ENCODE data around the gene PPP2R2B. TPM values are rescaled to one million over a fixed set of nuclear protein-coding genes. Genes with fewer than 3 reads are reported as not detected.

The PPP2R2B gene
- total and polyA plus RNA-seq, 2 of the 4 experiments (the other 2 are of a cell fraction) = not detected

GRCh38 chr5:146789712-146790653, 88.6 kb downstream of the PPP2R2B start:
- POLR2A ChIA-PET (ENCODE audit: unreplicated experiment) = no interaction called here
- intact Hi-C loops (cut with micrococcal nuclease) (loop anchor here (10.0 kb wide), 1 partner anchor 185 kb away; no protein-coding TSS in a partner anchor), dilution Hi-C loops (cut with HindIII; ENCODE audit: low sequenced_read_pairs, unreplicated experiment) (no loop called here), in situ Hi-C loops (cut with MboI; ENCODE audit: low sequenced_read_pairs) (no loop called here)
- Histone ChIP-seq H3K9me1 (ENCODE audit: insufficient read depth, low read length) (no peaks in the 10 kb centered on the region), H3K14ac (replicated peaks; ENCODE audit: low read depth, low read length) (no peak overlapping the region), H2BK120ac (ENCODE audit: low read depth, low read length) (no peak overlapping the region), H4K20me1 (ENCODE audit: insufficient read depth, low read length) (no peaks in the 10 kb centered on the region), H3K18ac (ENCODE audit: low read depth, low read length) (no peak overlapping the region), H4K5ac (ENCODE audit: low read depth, low read length) (no peak overlapping the region), H3K79me1 (ENCODE audit: low read depth in 1 of 2, low read length in 2 of 2) (no peaks in the 10 kb centered on the region), H3K27ac (ENCODE audit: insufficient read depth, low read length) (no peak overlapping the region), H2BK5ac (ENCODE audit: low read depth, low read length, poor library complexity, severe bottlenecking) (no peak overlapping the region), H4K8ac (ENCODE audit: low read depth in 2 of 2, low read length in 2 of 2) (no peak overlapping the region), H2BK20ac (ENCODE audit: low read depth, low read length) (no peak overlapping the region), H3K4me1 (ENCODE audit: control insufficient read depth, insufficient read depth, low read length) (no peaks in the 10 kb centered on the region), H3K27me3 (ENCODE audit: control insufficient read depth, insufficient read depth, low read length) (no peaks in the 10 kb centered on the region), H2AK5ac (ENCODE audit: low read depth, low read length) (no peak overlapping the region), H3K4ac (ENCODE audit: low read depth, low read length) (no peak overlapping the region), H3K4me3 (ENCODE audit: insufficient read depth, low read depth, low read length) (no peak overlapping the region), H2AFZ (replicated peaks; ENCODE audit: low read length, poor library complexity) (no peak overlapping the region), H2BK15ac (ENCODE audit: low read depth, low read length) (no peak overlapping the region), H3K9me3 (ENCODE audit: control insufficient read depth, insufficient read depth, low read length) (no peaks in the 10 kb centered on the region), H2AK9ac (replicated peaks; ENCODE audit: low read depth, low read length, poor library complexity) (no peak overlapping the region), H4K91ac (ENCODE audit: insufficient read depth, low read depth, low read length) (no peak overlapping the region), H3K23ac (ENCODE audit: low read depth, low read length) (no peak overlapping the region), H3K9ac (ENCODE audit: low read depth, low read length) (no peak overlapping the region), H3K56ac (ENCODE audit: extremely low read depth, insufficient read depth, low read length) (no peak overlapping the region), H3K36me3 (ENCODE audit: control insufficient read depth, insufficient read depth, low read length) (no peaks in the 10 kb centered on the region), H3K4me2 (ENCODE audit: low read depth, low read length) (no peak overlapping the region)
- 29% methylated on average over 1 of the region's 6 CpGs; no CpG with 5 or more reads in 1 of the 2 experiments for WGBS, 2 experiments (ENCODE audit: extremely low coverage in 2 of 2, insufficient read length in 1 of 2)
- CTCF ChIA-PET = no interaction called here
- ATAC-seq (ENCODE audit: low read depth) = no peak
- DNase-seq = no peak
- no TSS peak for BruUV-seq (replicated peaks)
- no peak for TF ChIP-seq ELK1 (IDR thresholded peaks at IDR 0.05; ENCODE audit: borderline replicate concordance, low read depth, low read length)
- TF ChIP-seq FOS (IDR thresholded peaks at IDR 0.05; ENCODE audit: low read depth, low read length) = no peak
- TF ChIP-seq USF2 (IDR thresholded peaks at IDR 0.05; ENCODE audit: low read depth, low read length) = no peak
- no peak for TF ChIP-seq MAFK (IDR thresholded peaks at IDR 0.05; ENCODE audit: low read depth, low read length)
- no peak for TF ChIP-seq CEBPB (IDR thresholded peaks at IDR 0.05; ENCODE audit: low read depth, low read length)
- no peak for TF ChIP-seq NFE2L2 (IDR thresholded peaks at IDR 0.05; ENCODE audit: low read depth, low read length)
- no peak for TF ChIP-seq BHLHE40 (IDR thresholded peaks at IDR 0.05; ENCODE audit: low read depth, low read length)
- no peak for TF ChIP-seq RAD21 (IDR thresholded peaks at IDR 0.05; ENCODE audit: low read length)
- TF ChIP-seq MAZ (IDR thresholded peaks at IDR 0.05; ENCODE audit: borderline replicate concordance, low read depth, low read length) = no peak
- no peak for TF ChIP-seq SMC3 (IDR thresholded peaks at IDR 0.05; ENCODE audit: low read depth, low read length)
- TF ChIP-seq CTCF (conservative IDR thresholded peaks at IDR 0.05; ENCODE audit: low read depth, low read length) = no peak
- no peak for TF ChIP-seq POLR2A (IDR thresholded peaks at IDR 0.05; ENCODE audit: low read depth, low read length)
- TF ChIP-seq CHD1 (IDR thresholded peaks at IDR 0.05; ENCODE audit: low read depth, low read length) = no peak
- no peak for TF ChIP-seq RFX5 (IDR thresholded peaks at IDR 0.05; ENCODE audit: low read depth, low read length)
- no peak for TF ChIP-seq MXI1 (IDR thresholded peaks at IDR 0.05; ENCODE audit: borderline replicate concordance, low read depth, low read length)
